NCI-H524 treated with DMSO at 0.1 percent for 48 hours (cell line): Measurements from ENCODE around the gene SYCN.
"Not testable (repeated sequence)": the region's sequence is repeated elsewhere in the genome, so short reads cannot be mapped to it uniquely, and the experiment has no call there.

ENCODE experiments used
- DNase-seq: peaks from one replicate; lab custom pipeline; 2025; lab: John Stamatoyannopoulos, UW

Gene SYCN

GRCh38 chr19:39224910-39225309, 20.8 kb upstream of the SYCN start:
- DNase-seq, result no peak

DNA sequence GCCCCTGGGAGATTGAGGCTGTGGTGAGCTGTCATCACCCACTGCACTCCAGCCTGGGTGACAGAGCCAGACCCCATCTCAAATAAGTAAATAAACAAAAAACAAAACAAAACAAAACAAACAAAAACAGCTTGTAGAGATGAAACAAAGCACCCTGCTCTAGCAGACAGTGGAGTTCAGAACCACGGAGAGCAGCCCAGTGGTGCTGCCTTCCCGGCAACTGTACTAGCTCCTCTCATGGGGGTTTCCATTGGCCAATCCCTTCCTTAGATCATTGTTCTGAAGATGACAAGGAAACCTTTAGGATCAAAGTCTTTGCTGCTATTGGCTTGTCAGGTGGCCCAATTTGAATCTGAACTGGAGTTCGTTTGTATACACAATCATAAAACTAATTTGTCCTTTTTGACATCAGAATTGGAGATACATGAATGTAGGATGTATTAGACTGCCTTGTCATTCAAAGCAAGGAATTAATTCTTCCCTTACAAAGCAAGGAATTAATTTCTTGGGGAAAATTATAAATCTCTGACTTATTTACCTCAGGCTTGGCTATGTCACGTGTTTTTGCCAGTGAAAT, 19.7 kb upstream of the SYCN start:
- DNase-seq, result no peak

GRCh38 chr19:39219108-39219507, 15.0 kb upstream of the SYCN start:
- DNase-seq, result not testable (repeated sequence)

DNA sequence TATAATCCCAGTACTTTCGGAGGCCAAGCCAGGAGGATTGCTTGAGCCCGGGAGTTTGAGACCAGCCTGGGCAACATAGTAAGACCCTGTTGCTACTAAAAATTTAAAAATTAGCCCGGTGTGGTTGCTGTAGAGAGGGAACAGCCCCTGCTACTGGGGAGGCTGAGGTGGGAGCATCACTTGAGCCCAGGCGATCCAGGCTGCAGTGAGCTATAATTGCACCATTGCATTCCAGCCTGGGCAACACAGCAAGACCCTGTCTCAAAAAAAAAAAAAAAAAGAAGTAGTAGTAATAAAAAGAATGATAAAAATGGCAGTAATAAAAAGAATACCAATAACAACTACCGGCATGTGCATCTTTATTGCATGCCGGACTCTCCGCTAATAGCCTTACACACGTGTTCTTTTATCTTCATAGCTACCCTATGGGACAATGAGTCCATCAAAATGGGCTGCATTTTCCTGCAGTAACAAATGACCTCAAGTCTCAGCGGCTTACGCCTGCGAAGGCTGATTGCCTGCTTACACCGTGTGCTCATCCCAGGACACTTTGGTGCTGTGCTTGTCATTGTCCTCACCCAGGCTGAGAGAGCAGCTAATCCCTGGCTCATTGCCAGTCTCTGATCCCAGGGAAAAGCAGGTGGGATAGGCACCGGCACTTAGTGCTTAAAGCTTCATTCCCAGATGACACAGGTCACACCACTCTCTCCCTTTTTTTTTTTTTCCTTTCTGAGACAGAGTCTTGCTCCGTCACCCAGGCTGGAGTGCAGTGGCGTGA, 14.4 kb upstream of the SYCN start:
- DNase-seq, result peak; percentile 60

DNA sequence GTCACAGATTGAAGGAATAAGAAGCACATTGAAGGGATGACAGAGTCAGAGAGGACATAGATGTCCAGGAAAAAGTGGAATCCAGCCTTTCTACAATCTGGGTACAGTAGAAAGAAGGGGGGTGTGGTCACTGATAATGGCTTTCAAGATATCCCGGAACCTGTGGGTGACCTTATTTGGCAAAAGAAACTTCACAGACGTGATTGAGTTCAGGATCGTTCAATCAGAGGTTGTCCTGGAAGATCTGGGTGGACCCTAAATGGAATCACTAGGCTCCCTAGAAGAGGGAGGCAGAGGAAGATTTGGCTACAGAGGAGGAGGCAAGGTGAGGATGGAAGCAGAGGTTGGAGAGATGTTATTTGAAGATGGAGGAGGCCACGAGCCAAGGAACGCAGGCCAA, 13.0 kb upstream of the SYCN start:
- no peak for DNase-seq

GRCh38 chr19:39215323-39215722, 11.3 kb upstream of the SYCN start:
- DNase-seq, result not testable (repeated sequence)

DNA sequence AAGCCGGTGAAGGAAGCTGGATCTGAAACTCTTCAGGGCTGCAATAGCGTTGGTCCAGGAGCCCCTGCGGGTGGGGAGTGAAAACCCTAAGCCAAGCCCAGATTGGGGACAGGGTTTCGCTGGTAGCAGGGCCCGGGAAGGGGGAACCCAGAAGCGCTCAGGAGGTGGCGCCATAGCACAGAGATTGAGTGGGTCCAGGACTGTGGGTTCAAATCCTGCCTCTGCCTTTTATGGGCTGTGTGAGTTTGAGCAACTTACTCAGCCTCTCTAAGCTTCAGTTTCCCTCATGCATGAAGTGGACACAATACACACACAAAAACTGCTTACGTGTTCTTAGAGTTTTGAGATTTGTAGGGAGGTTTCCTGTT, 8.3 kb upstream of the SYCN start:
- DNase-seq, result no peak

- DNase-seq, result no peak
Observed at GRCh38 chr19:39211731-39212374, 7.8 kb upstream of the SYCN start.

DNA sequence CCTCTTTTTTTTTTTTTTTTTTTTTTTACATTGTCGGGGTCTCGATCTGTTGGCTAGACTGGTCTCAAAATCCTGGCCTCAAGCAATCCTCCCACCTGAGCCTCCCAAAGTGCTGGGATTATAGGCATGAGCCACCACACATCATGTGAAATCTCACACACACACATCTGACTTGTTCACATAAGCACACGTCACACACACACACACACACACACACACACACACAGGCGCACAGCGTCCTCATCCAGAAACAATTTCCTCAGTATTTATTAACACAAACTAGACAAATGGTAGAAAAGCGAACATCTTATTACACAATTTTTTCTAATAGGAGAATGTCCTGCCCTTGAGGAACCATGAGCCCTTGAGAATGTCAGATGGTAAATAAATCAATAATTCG, 5.1 kb upstream of the SYCN start:
- no peak for DNase-seq

DNA sequence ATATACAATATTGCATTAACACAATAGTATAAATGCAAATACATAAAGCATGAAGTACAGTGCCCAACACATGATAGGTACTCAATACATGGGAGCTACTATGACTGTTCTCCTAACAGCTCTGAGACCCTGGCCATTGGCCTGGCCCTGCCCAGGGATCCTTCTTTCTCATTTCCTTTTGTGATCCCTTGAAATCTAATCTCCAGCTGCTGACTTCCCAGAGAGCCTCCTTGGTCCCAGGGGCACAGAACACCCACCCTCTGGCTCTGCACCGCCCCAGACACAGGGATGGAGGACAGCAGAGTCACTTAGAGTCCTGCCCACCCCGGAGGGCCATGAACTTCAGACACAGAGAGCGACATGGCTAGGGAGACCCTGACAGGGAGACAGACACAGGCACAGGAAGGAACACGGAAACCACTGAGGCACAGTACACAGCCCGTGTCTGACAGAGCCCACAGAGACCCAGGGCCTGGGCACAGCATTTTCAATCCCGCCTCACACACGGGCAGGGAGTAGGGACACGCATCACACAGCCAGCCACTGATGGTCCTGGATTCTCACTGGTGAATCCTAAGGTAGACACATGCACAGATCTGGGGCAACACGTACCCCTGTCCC, 4.2 kb upstream of the SYCN start:
- no peak for DNase-seq

DNA sequence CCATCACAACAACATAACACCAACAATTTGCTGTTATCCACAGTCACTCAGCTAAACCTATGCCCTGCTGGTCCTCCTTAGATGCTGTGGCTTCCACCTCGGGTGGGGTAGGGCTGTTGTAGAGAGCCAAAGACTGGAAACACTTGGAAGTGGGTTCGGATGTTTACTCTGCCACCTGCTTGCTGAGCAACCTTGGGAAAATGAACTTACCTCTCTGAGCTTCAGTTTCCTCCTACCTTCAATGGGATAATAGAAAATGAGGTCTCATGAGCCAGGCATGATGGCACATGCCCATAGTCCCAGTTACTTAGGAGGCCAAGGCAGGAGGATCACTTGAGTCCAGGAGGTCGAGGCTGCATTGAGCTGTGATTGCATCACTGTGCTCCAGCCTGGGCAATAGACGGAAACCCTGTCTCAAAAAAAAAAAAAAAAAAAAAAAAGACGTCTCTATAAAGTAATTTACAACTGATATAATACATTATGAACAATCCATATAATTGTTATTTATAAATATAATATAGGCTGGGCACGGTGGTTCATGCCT, 3.3 kb upstream of the SYCN start:
- no peak for DNase-seq

DNA sequence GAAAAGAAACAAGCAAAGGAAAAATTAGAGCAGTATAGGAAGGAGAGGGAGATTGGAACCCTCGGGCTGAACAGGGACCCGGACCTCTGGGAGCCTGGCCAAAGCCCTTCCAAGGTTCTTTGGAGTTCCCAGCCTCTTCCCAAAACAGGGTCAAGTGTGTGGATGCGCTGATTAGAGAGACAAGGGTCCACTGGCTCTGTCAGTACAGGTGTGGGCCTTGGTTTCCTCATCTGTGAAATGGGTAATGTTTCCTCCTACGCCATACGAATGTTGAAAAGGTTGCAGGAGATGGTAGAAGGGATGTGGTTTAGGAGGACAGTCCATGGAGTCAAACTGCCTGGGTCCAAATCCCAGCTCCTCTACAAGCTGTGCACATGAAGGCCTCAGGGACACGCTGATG, 2.1 kb upstream of the SYCN start:
- DNase-seq, result no peak

GRCh38 chr19:39205449-39205764, 1.3 kb upstream of the SYCN start:
- no peak for DNase-seq

DNA sequence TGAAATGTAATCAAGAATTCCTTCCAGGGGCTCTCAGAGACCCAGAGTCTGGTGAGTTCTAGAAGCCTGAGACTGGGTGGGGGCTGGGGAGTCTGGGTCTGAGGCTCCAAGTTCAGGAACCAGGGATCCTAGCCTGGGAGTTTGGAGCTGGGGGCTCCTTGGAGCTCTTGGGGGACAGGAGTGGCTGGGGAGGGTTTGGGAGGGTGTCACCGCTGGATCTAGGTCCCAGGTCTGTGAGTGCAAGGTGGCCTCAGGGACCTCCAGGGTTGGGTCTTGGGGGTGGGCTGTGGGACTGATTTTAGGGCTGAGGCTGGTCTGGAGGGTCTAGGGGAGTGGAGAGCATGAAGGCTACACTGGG, 1.1 kb downstream of the SYCN start:
- no peak for DNase-seq

- DNase-seq, result peak; percentile 69
Observed at GRCh38 chr19:39200803-39201115, 3.3 kb downstream of the SYCN start.

GRCh38 chr19:39200066-39200802, 3.8 kb downstream of the SYCN start:
- DNase-seq, result no peak

DNA sequence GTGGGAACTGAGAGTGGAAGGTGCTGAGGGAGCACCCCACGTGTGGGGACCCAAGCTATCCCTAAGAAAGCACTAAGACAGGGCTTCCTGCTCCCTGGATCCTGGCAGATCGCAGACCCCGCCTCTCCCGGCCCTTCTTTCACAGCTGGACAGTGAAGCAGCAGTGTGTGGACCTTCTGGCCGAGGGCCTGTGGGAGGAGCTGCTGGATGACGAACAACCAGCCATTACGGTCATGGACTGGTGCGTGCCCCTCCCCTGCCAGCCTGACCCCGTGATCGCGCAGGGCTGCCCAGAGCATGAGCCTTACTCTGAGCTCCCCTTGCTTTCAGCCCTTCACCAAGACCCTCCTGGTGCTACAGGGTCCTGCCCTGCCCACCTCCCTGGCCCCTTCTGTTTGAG, 5.0 kb downstream of the SYCN start:
- no peak for DNase-seq

DNA sequence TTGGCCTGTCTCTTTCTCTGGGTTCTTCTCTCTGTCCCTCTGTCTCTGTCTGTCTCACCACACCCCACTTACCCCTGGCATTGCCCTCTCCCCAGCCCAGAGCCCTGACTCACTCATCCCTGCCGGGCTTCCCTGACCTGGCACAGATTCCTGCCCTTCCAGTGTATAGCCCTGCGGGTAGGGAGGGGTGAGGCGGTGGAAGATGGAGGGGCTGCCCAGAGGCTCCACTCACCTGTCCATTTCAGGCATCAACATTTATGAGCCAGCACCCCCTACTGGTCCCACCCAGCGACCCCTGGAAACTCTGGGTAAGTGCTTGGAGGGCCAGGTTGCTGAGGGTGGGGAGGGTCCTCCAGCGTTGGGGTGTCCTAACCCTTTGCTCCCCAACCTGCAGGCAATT, 6.3 kb downstream of the SYCN start:
- DNase-seq, result no peak

- no peak for DNase-seq
Observed at GRCh38 chr19:39196860-39197562, 7.1 kb downstream of the SYCN start, which contains the start of gene NCCRP1. NCCRP1 (plus strand) TSS chr19:39196964; CDS start chr19:39196983, 19 bp downstream.

- no peak for DNase-seq
Observed at GRCh38 chr19:39196320-39196719, 7.7 kb downstream of the SYCN start.

DNA sequence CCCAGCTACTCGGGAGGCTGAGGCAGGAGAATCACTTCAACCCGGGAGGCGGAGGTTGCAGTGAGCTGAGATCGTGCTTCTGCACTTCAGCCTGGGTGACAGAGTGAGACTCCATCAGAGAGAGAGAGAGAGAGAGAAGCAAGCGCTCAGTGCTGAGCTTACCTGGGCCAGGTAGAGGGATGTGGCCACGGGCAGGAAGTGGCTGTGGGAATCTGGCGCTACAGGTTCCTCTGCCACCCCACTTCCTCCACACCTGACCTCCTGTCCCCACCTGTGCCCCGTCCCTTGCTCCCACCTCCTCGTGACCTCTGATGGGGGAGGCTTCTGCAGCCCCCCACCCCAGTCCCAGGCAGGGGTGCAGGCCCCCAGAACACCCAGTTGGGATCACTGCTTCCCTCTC, 8.3 kb downstream of the SYCN start:
- DNase-seq, result no peak
